ENCODE results near the gene DHX9.

The DHX9 gene

DNA sequence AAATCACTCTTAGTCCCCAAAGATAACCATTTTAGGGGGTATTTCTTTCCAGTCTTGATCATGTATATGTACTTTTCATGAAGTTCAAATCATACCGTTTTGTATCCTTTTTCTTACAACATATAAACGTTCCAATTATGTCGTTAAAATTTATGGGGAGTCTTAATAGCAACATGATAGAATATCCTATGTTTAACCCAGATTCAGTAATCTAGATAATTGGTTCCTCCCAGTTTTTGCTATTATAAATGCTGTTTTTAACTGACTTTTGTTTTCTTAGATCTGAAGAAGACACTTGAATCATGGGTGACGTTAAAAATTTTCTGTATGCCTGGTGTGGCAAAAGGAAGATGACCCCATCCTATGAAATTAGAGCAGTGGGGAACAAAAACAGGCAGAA, 3.1 kb downstream of the DHX9 start:
- DNase-seq: no peak

DNA sequence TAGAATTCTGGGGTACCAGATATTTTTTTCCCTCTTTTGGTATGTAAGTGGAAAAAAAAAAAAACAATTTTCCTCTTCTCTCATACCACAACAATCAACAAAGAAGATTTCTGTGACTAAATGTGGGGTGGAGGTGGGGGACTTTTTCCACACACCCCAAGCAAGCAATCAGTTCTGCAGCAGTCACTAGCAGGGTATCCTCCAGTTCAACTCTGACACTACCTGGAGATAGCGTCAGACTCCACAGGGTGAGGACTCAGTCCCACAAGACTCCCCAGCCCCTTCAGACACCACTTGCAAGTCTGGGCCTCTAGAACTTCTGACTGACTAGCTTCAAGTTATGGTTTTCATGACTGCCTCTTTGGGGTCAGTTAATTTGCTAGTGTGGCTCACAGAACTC, 6.2 kb downstream of the DHX9 start:
- DNase-seq: no peak

DNA sequence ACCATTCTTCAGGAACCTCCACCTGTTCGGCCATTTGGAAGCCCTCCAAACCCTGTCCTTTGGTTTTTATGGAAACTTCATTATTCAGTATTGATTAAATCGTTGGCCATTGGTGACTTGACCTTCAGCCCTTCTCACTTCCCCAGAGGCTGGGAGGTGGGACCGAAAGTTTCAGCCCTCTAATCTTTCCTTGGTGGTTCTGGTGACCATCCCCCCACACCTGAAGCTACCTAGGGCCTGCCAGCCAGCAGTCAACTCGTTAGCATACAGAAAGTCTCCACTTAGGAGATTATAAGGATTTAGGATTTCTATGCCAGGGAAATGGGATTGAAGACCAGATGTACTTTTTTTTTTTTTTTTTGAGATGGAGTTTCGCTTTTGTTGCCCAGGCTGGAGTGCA, 6.7 kb downstream of the DHX9 start:
- DNase-seq: no peak

DNA sequence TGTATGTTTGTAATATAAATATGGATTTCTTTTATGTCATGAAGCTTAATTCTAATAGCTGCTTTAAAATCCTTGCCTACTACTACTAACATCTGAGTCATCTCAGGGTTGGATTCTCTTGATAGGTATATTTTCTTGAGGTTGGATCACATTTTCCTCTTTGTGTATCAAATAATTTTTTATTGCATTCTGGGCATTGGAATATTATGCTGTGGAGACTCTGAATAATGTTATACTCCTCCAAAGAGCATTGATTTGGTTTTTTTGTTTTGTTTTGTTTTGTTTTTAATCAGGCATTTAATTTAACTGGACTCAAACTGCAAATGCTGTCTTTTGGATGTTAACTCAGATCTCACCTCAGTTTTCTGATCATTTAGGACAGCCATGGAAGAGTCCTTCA, 8.0 kb downstream of the DHX9 start:
- DNase-seq: no peak

DNA sequence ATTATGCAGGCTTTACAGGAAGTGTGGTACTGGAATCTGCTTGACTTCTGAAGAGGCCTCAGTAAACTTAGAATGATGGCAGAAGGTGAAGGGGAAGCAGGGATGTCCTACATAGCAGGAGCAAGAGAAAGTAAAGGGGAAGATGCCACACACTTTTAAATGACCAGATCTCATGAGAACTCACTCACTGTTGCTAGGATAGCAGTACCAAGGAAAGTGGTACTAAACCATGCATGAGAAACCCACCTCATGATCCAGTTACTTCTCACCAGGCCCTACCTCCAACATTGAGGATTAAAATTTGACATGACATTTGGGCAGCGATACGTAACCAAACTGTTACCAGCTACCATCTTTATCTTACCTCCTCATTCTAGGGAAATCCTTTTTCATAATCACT, 9.6 kb downstream of the DHX9 start:
- no peak for DNase-seq

DNA sequence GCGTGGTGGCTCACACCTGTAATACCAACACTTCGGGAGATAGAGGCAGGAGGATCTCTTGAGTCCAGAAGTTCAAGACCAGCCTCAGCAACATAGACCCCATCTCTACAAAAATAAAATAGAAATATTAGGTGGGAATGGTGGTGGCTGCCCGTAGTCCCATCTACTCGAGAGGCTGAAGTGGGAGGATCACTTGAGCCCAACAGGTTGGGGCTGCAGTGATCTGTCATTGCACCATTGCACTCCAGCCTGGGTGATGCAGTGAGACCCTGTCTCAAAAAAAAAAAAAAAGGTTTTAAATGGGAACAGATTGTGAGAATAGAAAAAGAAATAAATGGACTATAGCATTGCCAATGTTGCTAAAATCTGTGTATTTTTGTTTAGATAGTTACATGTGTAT, 11.2 kb downstream of the DHX9 start:
- DNase-seq: no peak

DNA sequence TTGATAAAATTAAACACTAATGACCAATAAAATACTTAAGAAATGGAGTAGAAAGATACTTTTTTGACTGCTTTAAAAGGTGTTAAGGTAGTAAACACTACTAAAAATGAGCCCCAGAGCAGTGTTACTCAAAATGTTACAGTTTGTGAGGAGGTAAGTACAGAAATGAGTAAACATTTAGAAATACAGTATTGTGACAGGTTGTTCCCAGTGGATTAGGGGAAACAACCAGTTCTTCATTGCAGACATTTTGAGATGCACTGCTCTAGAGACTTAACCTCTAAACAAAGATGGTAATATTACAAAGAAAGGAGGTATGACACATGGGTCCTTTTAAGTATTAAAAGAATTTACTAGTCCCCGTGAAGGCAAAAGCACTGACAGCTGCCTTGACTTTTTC, 12.7 kb downstream of the DHX9 start:
- no peak for DNase-seq

DNA sequence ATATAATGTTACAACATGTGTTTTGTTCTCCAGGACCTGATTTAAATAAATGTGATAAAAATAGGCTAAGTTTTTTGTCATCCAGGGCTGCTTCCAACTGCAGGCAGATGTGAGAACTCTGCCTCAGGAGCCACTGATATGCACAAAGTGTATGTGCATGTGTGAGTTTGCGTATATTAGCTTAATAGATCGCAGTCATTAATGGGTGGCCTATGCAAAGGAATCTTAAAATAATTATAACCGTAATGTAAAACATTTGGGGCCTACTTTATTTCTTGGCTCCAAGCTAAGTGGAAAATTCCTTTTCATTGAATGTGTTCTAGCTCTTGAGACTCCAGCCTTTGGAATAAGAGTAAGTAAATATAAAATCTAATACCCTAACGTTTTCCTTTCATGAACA, 16.8 kb downstream of the DHX9 start:
- no peak for DNase-seq

DNA sequence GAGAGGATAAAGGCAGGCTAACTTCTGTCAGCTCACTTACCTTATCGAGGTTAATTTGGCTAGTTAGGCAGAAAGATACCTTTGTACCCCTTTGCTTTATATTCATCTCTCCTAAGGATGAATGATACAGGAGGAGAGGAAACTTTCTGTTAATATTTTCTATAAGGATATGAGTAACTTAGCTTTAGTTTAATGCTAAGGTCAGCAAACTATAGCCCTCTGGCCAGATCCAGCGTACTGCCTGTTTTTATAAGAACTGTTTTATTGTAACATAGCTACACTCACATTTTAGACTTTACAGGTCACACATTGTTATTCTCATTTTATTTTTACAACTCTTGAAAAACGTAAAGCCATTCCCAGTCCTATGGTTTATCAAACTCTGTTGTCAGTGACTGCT, 18.1 kb downstream of the DHX9 start:
- DNase-seq: no peak

DNA sequence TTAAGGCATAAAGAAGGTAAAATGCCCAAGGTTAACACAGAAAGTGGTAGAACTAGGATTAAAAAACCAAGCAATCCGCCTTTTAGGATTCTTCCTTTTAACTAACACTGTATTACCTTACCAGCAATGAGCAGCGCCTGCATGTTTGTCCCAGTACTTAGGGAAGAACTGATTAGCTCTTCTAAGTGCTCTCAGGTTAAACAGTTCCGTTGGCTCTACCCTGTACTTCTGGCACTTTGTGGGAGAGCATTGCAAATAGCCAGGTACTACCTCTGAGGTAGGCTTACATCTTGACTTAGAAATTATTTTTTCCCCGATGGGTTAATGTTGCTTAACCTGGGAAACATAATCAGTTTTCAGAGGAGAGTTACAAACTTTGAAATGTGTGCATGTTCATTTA, 21.5 kb downstream of the DHX9 start:
- no peak for DNase-seq

DNA sequence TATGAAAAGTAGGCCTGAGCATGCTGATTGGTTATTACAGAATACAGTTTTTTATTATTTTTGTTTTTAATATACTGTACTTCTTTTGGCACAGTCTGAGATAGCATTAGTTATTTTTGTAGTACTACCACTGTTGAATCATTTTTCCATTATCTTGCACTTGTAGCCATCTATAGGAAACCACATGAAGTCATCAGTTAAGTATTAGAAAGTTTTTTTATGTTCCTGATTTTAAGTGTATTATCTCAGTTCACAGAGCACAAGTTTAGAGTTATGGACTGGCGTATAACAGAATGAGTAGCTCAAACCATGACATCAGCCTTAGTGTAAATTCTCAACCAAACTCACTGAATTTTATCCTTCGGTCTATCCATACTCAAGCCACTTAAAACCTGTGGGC, 22.8 kb downstream of the DHX9 start:
- no peak for DNase-seq

DNA sequence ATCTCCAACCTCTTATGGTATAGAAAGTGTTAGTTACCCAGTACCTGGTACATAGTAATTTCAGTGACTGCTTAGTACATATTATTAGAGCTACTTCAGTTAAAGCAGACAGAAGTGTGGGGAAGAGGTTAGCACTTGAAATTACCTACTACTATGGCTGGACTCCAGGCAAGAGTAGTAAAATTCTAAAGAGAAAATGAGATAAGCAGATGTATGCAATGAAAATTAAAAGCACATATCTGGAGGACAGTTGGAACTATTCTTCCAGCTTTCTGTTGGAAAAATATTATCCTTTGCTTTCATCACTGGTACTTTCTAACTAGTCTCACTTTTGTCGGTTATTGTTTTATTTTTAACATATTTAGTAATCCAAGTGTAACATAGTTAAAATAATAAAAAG, 23.7 kb downstream of the DHX9 start:
- DNase-seq: no peak

DNA sequence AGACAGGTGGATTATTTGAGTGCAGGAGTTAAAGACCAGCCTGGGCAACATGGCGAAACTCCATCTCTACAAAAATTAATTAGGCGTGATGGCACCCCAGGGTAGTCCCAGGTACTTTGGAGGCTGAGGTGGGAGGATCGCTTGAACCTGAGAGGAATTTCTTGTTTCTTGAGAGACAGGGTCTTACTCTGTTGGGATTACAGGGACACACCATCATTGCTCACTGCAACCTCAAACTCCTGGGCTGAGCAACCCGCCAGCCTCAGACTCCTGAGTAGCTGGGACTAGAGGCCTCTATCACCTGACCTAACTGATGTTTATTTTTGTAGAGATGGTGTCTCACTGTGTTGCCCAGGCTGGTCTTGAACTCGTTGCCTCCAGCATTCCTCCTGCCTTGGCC, 24.8 kb downstream of the DHX9 start:
- DNase-seq: no peak

DNA sequence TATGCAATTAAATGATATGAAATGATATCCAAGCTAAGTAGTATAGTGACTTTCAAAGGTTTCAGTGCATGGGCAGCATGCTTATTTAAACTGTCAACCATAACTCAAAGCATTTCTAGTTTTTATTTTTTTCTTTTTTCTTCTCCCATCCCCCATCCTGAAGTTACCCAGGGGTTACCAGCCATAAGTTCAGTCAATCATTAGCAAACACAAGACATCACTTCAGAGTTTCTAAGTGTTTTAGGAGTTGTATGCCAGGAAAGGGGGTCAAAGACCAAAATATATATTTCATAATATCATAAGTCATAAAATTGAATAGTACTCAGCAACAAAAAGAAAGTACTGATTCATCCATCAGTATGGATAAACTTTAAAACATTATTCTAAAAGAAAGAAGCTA, 28.7 kb downstream of the DHX9 start:
- no peak for DNase-seq

DNA sequence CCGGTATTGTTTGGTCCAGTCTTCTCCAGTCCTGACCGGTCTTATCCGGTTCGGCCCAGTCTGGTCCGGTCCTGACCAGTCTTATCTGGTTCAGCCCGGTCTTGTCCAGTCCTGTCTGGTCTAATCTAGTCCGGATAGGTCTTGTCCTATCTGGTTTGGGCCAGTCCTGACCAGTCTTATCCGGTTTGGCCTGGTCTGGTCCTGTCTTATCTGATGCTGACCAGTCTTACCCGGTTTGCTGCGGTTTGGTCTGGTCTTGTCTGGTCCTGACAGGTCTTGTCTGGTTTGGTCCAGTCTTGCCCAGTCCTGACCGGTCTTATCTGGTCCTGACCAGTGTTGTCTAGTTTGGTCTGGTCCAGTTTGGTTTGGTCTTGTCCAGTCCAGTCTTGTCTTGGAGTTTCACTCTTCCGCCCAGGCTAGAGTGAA, 30.1 kb downstream of the DHX9 start:
- DNase-seq: no peak

DNA sequence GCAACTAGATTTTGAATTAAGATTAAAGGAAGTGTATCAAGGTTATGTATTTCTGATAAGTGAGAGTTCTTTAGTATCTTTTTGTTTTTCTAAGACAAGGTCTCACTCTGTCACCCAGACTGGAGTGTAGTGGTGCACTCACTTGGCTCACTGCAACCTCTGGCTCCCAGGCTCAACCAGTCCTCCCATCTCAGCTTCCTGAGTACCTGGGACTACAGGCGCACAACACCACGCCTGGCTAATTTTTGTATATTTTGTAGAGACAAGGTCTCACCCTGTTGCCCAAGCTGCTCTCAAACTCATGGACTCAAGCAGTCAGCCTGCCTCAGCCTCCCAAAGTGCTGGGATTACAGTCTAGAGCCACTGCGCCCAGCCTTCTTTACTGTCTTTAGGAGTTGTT, 33.7 kb downstream of the DHX9 start:
- DNase-seq: no peak

DNA sequence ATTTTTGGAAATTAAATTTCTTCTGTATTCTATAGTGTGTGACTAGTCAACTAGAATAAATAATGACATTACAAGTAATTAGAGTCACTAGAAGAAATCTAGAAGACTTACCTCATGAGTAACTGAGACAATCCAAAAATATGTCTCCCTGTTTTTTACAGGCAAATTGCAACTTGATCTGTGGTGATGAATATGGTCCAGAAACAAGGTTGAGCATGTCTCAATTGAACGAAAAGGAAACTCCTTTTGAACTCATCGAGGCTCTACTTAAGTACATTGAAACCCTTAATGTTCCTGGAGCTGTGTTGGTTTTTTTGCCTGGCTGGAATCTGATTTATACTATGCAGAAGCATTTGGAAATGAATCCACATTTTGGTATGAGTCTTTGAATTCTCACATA, 36.7 kb downstream of the DHX9 start:
- DNase-seq: no peak

DNA sequence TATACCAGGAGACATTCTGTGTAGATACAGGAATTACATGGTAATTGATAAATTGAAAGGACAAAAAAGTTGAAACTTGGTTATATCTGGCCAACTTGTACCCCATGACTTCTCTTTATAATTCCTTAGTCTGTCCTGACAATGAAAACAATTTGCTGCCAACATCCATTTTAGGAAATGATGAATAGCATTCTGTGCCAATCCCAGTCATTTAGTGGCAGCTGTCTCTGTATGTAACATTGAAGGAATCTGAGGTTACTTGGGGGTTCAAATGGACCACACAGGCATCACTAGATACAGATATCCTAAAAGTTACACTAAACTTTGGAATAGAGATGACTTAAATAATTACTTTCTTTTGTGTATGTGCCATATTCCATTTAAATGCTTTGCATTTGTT, 38.2 kb downstream of the DHX9 start:
- DNase-seq: no peak

DNA sequence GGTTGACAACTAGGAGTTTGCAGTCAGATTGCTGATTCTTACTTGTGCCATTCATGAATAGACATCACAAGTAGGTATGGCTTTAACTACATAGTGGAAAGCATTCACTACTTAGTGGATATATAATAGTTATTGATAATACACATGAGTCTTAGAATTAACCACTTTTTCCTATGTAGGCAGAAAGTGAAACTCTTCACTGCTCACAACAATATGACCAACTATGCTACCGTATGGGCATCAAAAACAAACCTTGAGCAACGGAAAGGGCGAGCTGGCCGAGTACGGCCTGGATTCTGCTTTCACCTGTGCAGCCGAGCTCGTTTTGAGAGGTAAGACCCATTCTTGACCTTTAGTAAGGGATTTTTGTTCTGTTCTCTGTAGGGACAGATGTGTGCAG, 38.7 kb downstream of the DHX9 start:
- no peak for DNase-seq

DNA sequence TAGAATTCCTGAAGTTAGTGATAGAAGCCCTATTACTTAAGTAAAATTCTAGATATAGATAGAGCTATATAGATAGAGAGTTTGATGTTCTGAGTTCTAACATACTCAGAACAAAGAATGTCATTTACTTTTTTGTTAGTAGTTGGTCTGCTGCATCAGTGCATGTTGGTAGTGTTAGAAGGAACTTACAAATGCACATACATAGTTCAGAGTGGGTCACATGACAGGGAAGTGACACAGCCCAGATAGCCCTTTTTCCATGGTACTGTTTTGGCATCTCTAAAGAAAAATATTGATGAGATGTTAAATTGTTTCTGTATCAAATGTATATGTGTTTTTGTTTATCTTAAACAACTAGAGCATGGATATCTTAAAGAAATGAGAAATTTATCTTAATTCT, 45.7 kb downstream of the DHX9 start:
- no peak for DNase-seq

DNA sequence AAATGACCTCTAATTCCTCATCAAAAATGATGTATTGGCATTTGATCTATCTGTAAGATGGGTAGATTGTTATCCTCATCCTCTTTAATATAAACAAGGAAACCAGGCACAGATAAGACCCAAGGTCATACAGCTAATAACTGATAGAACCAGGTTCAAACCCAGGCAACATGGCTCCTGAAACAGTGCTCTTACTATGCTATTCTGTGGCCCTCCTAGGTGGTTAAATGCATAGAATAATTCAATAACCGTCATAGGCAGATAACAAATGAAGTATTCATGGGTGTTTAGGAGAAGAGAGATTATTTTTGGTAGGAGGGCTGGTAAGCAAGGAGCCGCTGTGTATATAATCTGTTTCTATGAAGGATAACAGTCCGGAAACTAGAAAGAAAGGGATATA, 46.4 kb downstream of the DHX9 start:
- DNase-seq: no peak

DNA sequence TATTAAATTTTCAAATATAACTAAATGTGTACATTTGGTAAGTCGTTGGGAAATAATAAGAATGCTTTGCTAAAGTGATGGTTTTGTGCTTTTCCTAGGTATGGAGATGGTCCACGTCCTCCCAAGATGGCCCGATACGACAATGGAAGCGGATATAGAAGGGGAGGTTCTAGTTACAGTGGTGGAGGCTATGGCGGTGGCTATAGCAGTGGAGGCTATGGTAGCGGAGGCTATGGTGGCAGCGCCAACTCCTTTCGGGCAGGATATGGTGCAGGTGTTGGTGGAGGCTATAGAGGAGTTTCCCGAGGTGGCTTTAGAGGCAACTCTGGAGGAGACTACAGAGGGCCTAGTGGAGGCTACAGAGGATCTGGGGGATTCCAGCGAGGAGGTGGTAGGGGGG, 47.8 kb downstream of the DHX9 start:
- DNase-seq: no peak

DNA sequence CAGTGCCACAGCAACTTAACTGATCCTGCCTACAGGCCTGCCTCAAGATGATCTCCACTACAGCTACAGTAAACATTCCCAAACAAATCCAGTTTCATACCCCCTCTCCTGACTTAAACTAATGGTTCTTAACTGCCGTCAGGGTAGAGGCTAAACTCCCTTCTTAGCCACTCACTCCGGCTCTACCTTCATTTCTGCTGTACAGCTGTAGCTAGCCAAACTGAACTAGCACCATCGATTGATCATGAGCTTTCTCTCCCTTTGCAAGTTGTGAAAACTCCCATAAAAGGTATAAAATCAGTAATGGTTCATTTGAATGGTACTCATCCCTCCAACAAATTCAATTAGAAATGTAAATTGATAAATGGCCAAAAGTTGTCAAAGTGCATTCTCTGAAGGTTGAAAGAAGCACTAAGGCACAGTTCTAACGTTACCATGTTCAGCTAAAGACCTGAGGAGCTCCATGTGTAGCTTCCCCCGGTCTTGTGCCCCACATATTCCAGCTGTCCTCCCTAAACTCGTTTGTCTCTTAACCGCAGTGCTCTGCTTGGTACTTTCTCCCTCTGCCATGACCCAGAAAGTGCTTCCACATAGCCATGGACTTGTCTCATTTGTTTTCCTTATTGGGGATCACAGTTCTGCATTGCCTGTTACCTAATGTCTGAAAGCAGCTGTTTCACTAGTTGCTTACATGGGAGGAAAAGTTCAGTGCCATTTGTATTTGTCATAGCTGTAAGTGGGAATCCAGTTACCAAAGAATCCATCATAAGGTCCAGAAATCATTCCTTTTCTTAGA, 49.8 kb downstream of the DHX9 start:
- DNase-seq: no peak

DNA sequence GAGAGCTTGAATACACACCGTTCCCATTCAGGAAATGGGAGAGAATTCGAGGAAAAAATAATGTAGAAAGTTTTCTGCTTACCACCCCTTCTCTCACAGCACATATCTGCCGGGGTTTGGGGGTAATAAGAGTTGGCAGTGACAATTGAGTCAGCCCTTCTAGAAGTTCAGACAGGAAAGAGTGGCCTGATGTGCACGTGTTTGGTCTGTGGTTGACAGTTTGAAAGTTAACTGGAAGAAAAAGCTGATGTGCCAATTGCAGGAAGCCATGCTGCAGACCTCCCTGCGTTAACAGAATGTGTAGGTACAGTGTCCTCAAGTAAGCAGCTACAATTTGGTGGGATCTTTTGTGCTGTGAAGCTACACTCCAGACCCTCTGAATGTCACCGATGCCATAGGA, 50.9 kb downstream of the DHX9 start:
- DNase-seq: no peak

DNA sequence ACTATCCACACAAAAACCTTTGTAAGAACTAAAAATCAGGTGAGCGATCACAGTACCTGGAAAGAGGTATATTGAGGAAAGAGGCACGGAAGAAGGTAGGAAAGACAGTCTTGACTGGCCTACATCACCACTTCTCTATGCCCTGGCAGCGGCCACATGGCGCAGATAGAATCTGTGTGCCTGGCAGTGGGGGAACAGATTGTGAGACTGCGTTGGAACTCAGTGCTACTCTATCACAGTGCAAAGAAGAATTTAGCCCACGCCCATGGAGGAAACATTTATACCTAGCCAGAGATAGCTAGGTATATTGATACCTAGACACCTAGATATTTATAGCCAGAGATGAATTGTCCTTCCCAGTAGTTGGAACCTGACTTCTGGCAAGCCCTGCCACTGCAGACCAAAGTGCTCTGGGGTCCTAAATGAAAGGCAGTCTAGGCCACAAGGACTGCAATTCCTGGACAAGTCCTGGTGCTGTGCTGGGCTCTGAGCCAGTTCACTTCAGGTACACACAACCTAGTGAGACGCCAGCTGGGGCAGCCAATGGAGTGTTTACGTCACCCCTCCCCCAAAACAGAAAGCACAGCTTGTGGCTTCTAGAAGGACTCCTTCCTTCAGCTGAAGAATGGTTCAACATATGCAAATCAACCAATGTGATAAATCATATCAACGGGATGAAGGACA, 51.9 kb downstream of the DHX9 start:
- no peak for DNase-seq

All from 8988T (cell line).